ENCODE measurements around the gene TEX54.
A peak's percentile ranks its signal among the peaks of the same experiment; 100 is the strongest.
"Not testable (repeated sequence)": the region's sequence is repeated elsewhere in the genome, so short reads cannot be mapped to it uniquely, and the experiment has no call there.

Gene TEX54

DNA sequence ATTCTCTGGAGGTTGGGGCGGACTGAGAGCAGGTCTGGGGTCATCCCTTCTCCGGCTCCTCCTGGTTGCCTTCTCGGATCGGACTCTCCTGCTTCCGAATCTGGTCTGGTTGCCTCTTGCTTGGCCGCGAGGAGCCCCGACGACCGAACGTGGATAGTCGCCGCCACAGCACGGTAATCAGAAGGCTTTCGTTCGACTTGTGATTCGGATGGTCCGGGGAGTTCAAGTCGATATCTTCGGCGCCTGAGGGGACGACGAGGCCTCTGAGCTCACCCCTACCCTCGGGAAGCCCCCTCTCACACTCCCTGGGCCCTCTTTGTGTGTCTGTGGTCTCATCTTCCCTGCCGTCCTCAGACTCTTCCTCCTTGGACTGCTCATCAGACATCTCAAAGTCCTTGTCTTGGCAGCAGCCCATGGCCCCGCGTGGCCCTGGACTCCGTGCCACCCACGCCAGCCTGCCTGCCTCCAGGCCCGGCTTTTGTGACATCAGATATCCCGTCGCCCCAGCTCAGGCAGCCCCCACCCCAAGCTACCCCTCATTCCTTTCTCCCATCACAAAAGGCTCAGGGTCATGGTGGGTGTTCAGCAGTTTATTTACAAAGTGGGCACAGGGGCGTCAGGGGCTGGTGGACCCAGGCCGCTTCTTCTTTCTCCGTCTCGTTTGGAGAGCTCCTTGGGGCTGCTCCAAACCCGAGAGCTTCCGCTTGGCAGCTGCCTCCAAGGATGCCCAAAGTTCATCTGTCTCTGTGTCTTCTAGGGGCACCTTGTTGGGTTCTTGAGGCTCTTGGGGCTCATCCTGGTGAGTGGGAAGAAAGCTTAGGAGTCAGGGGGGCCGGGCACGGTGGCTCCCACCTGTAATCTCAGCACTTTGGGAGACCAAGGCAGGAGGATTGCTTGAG, at the start of gene TEX54:
TSS of gene TEX54 (minus strand) at position 506 of the 899 bp plus-strand sequence.
- DNase-seq: no peak
- TF ChIP-seq GATA1 (IDR thresholded peaks at IDR 0.05; ENCODE audit: low read depth, low read length) (no peak), POLR2A (IDR thresholded peaks at IDR 0.05; ENCODE audit: low read length) (no peak)

DNA sequence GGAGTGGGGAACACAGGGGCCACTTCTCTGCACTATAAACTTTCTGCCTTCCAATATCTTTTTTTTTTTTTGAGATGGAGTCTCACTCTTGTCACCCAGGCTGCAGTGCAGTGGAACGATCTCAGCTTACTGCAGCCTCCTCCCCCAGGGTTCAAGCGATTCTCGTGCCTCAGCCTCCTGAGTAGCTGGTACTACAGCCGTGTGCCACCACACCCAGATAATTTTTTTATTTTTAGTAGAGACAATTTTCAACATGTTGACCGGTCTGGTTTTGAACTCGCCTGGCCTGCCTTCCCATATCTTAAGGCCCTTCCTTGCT, 49.7 kb upstream of the TEX54 start:
- DNase-seq: peak; percentile 60 to 76
- TF ChIP-seq POLR2A (IDR thresholded peaks at IDR 0.05; ENCODE audit: low read length) (no peak), GATA1 (IDR thresholded peaks at IDR 0.05; ENCODE audit: low read depth, low read length) (no peak)

- TF ChIP-seq POLR2A (IDR thresholded peaks at IDR 0.05; ENCODE audit: low read length) (no peak), GATA1 (IDR thresholded peaks at IDR 0.05; ENCODE audit: low read depth, low read length) (no peak)
- DNase-seq: peak; percentile 99
These were observed 49.2 kb upstream of the TEX54 start for GRCh38 chr11:62881579-62882430.

DNA sequence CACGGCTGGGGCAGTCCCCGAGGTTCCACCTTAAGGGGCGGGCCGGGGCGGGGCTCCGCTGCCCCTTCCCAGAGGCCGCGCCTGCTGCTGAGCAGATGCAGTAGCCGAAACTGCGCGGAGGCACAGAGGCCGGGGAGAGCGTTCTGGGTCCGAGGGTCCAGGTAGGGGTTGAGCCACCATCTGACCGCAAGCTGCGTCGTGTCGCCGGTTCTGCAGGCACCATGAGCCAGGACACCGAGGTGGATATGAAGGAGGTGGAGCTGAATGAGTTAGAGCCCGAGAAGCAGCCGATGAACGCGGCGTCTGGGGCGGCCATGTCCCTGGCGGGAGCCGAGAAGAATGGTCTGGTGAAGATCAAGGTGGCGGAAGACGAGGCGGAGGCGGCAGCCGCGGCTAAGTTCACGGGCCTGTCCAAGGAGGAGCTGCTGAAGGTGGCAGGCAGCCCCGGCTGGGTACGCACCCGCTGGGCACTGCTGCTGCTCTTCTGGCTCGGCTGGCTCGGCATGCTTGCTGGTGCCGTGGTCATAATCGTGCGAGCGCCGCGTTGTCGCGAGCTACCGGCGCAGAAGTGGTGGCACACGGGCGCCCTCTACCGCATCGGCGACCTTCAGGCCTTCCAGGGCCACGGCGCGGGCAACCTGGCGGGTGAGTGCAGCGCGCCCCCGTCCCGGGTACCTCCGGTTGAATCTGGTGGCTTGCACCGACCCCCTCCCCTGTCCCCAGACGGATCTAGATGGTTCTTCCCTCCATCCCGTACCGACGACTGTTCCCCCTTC, 48.4 kb upstream of the TEX54 start, which contains the start of gene SLC3A2:
TSS of gene SLC3A2 (plus strand) at position 94 of the 776 bp plus-strand sequence. CDS start at position 222, 128 bp downstream.
- peak; percentile 97 to 98 for DNase-seq
- TF ChIP-seq GATA1 (IDR thresholded peaks at IDR 0.05; ENCODE audit: low read depth, low read length): no peak
- peak; percentile 99 for TF ChIP-seq POLR2A (IDR thresholded peaks at IDR 0.05; ENCODE audit: low read length)

DNA sequence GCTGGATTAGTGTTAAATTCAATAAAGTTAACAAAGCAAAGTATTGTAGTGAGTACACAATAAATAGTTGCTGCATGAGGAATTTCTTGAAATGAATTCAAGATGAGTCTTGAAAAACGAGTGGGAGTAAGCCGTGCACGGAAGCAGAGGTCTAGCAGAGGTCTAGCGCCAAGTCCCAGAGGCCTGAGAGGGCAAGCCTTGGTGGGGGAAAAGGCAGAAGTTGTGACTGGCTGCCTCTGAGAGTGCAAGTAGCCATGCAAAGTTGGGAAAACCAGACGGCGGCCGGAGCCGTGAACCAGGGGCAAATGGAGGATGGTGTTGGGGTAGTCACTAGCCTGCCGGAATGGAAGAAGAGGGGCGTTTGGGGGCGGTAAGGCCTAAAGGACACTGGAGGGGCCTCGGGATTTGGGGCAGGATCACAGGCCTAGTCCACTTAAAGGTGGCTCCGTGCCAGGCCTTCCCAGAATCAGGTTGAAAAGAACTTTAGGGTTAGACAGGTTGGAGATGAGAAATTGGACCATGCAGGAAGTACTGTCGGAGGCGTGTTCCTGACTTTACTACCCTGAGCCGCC, 47.7 kb upstream of the TEX54 start:
- peak; percentile 70 to 75 for DNase-seq
- TF ChIP-seq GATA1 (IDR thresholded peaks at IDR 0.05; ENCODE audit: low read depth, low read length) (no peak), POLR2A (IDR thresholded peaks at IDR 0.05; ENCODE audit: low read length) (no peak)

GRCh38 chr11:62879235-62879978, 46.8 kb upstream of the TEX54 start:
- TF ChIP-seq POLR2A (IDR thresholded peaks at IDR 0.05; ENCODE audit: low read length): peak; percentile 37
- TF ChIP-seq GATA1 (IDR thresholded peaks at IDR 0.05; ENCODE audit: low read depth, low read length): no peak
- DNase-seq: peak; percentile 84 to 94

GRCh38 chr11:62876712-62877111, 44.1 kb upstream of the TEX54 start:
- no peak for DNase-seq
- TF ChIP-seq POLR2A (IDR thresholded peaks at IDR 0.05; ENCODE audit: low read length) (no peak), GATA1 (IDR thresholded peaks at IDR 0.05; ENCODE audit: low read depth, low read length) (no peak)

DNA sequence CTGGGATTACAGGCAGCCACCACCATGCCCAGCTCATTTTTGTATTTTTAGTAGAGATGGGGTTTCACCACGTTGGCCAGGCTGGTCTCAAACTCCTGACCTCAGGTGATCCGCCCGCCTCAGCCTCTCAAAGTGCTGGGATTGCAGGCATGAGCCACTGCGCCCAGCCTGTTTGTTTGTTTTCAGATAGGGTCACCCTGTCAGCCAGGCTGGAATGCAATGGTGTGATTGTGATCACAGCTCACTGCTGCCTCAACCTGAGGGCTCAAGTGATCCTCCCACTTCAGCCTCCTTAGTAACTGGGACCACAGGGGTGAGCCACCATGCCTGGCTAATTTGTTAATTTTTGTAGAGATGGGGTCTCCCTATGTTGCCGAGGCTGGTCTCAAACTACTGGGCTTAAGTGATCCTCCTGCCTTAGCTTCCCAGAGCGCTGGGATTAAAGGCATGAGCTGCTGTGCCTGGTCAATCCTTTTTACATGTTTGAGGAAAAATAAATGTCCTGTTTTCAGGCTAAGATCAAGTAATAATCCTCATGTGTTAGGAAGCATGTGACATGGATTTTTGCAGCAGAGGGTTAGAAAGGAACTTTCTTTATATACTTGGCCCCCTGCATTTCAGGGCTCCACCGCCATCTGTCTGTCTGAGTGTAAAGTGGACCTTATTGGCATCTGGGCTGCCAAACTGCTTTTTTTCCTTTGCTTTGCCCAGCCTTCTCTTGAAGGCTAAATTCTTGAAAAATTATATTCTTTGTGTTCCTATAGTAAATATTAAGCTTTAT, 43.2 kb upstream of the TEX54 start:
- no peak for DNase-seq
- TF ChIP-seq POLR2A (IDR thresholded peaks at IDR 0.05; ENCODE audit: low read length) (no peak), GATA1 (IDR thresholded peaks at IDR 0.05; ENCODE audit: low read depth, low read length) (no peak)

GRCh38 chr11:62874851-62875250, 42.2 kb upstream of the TEX54 start:
- DNase-seq: no peak
- TF ChIP-seq GATA1 (IDR thresholded peaks at IDR 0.05; ENCODE audit: low read depth, low read length) (no peak), POLR2A (IDR thresholded peaks at IDR 0.05; ENCODE audit: low read length) (no peak)

GRCh38 chr11:62865635-62866034, 33.0 kb upstream of the TEX54 start:
- TF ChIP-seq POLR2A (IDR thresholded peaks at IDR 0.05; ENCODE audit: low read length) (no peak), GATA1 (IDR thresholded peaks at IDR 0.05; ENCODE audit: low read depth, low read length) (no peak)
- no peak for DNase-seq

DNA sequence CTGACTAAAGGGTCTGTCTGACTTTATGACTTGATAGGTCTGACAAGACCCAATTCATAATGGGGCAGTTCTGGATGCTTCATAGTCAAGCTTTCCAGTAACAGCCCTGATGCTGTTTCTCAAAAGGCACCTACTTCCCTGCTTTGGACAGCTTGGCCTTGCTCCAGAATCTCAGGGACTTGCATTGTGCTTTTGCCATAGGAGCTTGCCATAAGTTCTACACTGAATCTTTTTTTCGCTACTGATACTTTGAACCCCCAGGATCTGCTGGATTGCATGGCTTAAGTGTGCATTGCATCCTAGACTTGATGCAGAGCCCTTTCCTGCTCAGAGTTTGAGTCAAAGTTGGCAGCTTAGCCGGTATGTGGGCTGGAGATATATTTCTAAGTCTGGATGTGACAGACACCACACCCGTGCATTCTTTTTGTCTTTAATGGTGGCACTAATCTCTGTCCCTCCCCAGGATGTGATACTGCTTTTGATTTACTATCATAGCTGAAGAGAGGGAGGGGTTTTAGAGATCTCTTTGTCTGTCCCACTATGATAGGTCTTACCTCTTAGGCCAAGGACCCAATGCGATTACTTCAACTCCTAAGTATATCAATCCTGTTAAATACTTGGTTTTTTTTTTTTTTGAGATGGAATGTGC, 31.2 kb upstream of the TEX54 start:
- TF ChIP-seq POLR2A (IDR thresholded peaks at IDR 0.05; ENCODE audit: low read length): no peak
- TF ChIP-seq GATA1 (IDR thresholded peaks at IDR 0.05; ENCODE audit: low read depth, low read length): no peak
- no peak for DNase-seq

GRCh38 chr11:62861564-62862192, 29.0 kb upstream of the TEX54 start:
- not testable (repeated sequence) for DNase-seq

Measured in erythroblast (primary cell).